Activated naive CD4-positive, alpha-beta T cell treated with anti-CD3 and anti-CD28 coated beads for 36 hours (primary cell): Measurements from ENCODE around the gene DNAH8. TPM values are rescaled to one million over a fixed set of nuclear protein-coding genes. Genes with fewer than 3 reads are reported as not detected.

Experiments used
- CTCF ChIA-PET: fragments of 350-600 bp; sonication (Branson Sonifier 250); formaldehyde crosslinking; loops from one replicate; lab custom pipeline; 2021; ENCODE audit warnings: antibody characterized with exemption; lab: Charles Lee
- DNase-seq: peaks from one replicate; pipeline ENCODE4 v3.0.0-alpha.2; 2020
- H3K27ac Mint-ChIP-seq: one replicate; pipeline ENCODE4 v1.8.0; 2021; ENCODE audit warnings: mild to moderate bottlenecking, mixed read lengths
- H3K27me3 Mint-ChIP-seq: one replicate; pipeline ENCODE4 v1.8.0; 2021; ENCODE audit warnings: low read depth, mixed read lengths
- H3K36me3 Mint-ChIP-seq: one replicate; pipeline ENCODE4 v1.8.0; 2021; ENCODE audit warnings: low read depth, mixed read lengths
- H3K4me1 Mint-ChIP-seq: one replicate; pipeline ENCODE4 v1.8.0; 2021; ENCODE audit warnings: low read depth, mixed read lengths
- H3K4me3 Mint-ChIP-seq: one replicate; pipeline ENCODE4 v1.8.0; 2021; ENCODE audit warnings: mild to moderate bottlenecking, moderate library complexity, mixed read lengths
- H3K9me3 Mint-ChIP-seq: one replicate; pipeline ENCODE4 v1.8.0; 2021; ENCODE audit warnings: mixed read lengths
- intact Hi-C: fragments of 100-400 bp; cut with micrococcal nuclease; formaldehyde crosslinking; loops from one replicate; pipeline ENCODE4 v1.15.1; 2023
- total RNA-seq, 2 experiments: library from RNA; stranded (reverse); gene quantifications; one replicate each; pipeline ENCODE4 v1.2.3, GENCODE V29; 2021

DNAH8 gene
- total RNA-seq, 2 experiments from 2014 or later, result 0.07 to 0.15 TPM

- no peaks in the 10 kb centered on the region for H3K9me3 Mint-ChIP-seq
- no peak for DNase-seq
- H3K27ac Mint-ChIP-seq, result no peak overlapping the region
- CTCF ChIA-PET, result interaction anchor here (0.8 to 3.8 kb wide), 17 partner anchors 9 to 351 kb away, joined by 3 to 42 read pairs (median 4); no protein-coding TSS in a partner anchor
- intact Hi-C loops, result loop anchor here (1.0 kb wide), 1 partner anchor 307 kb away; no protein-coding TSS in a partner anchor
- H3K36me3 Mint-ChIP-seq, result no peaks in the 10 kb centered on the region
- no peak overlapping the region for H3K4me3 Mint-ChIP-seq
- H3K4me1 Mint-ChIP-seq, result no peaks in the 10 kb centered on the region
- H3K27me3 Mint-ChIP-seq, result peaks cover 18% of the 10 kb centered on the region
These were observed 281.6 kb downstream of the DNAH8 start for GRCh38 chr6:38996676-38997075.

- CTCF ChIA-PET, result interaction anchor here (0.8 to 3.8 kb wide), 16 partner anchors 11 to 351 kb away, joined by 3 to 42 read pairs (median 4); no protein-coding TSS in a partner anchor
- Mint-ChIP-seq H3K27ac (no peak overlapping the region), H3K36me3 (no peaks in the 10 kb centered on the region), H3K4me1 (no peaks in the 10 kb centered on the region), H3K9me3 (no peaks in the 10 kb centered on the region), H3K27me3 (peaks cover 19% of the 10 kb centered on the region), H3K4me3 (no peak overlapping the region)
- intact Hi-C loops, result loop anchor here (1.0 kb wide), 1 partner anchor 306 kb away; no protein-coding TSS in a partner anchor
- peak; percentile 56 for DNase-seq
These were observed 282.1 kb downstream of the DNAH8 start for GRCh38 chr6:38997128-38997761.

DNA sequence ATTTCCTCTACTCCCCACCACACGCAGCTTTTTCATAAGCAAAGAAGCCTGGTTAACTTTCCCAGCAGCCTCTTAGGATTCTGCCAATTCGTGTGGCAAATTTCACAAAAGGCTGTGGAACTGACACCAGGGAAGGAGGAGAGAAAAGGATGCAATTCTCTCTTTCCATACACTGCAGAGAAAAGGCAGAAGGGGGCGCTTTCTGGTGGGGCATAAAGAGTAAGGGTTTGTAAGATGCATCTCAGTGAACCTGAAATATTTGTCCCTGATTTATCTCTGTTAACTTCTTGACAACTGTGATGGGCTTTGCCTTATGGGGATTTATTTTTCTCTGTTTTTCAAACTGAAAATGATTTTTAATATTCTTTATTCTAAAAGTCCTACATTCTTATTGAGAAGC lies 288.0 kb downstream of the DNAH8 start:
- Mint-ChIP-seq H3K27ac (no peak overlapping the region), H3K27me3 (peaks cover 19% of the 10 kb centered on the region), H3K36me3 (no peaks in the 10 kb centered on the region), H3K9me3 (no peaks in the 10 kb centered on the region), H3K4me1 (no peaks in the 10 kb centered on the region), H3K4me3 (no peak overlapping the region)
- DNase-seq, result peak; percentile 48
- CTCF ChIA-PET, result interaction anchor here (0.8 to 2.5 kb wide), 5 partner anchors 26 to 307 kb away, joined by 3 to 8 read pairs (median 3); no protein-coding TSS in a partner anchor
- intact Hi-C loops, result loop anchor here (2.0 to 5.0 kb wide), 2 partner anchors 90 to 159 kb away; no protein-coding TSS in a partner anchor

DNA sequence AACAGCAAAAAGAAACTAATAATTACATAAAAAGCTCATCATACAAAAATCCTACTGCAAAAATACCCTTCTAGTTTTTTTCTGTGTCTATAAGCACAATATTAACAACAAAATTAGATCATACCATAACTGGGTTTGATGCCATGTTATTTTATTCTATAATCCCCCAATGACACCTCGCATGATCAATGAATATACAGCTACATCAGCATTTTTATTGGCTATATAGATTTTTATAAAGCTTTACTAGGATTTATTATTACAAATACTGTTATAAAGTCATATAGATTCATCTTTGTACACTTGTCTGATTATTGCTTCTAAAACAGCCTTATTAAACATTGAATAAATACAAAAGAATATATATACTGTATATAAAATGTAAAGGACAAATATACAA lies 288.4 kb downstream of the DNAH8 start:
- H3K27me3 Mint-ChIP-seq, result peaks cover 22% of the 10 kb centered on the region

GRCh38 chr6:39004801-39005200 lies 289.7 kb downstream of the DNAH8 start:
- no peak overlapping the region for H3K4me3 Mint-ChIP-seq
- CTCF ChIA-PET, result interaction anchor here (0.7 to 1.4 kb wide), 2 partner anchors 8 to 17 kb away, joined by 3 read pairs; no protein-coding TSS in a partner anchor
- H3K4me1 Mint-ChIP-seq, result no peaks in the 10 kb centered on the region
- H3K36me3 Mint-ChIP-seq, result no peaks in the 10 kb centered on the region
- intact Hi-C loops, result loop anchor here (5.0 kb wide), 1 partner anchor 158 kb away; no protein-coding TSS in a partner anchor
- H3K27ac Mint-ChIP-seq, result no peak overlapping the region
- peaks cover 22% of the 10 kb centered on the region for H3K27me3 Mint-ChIP-seq
- no peaks in the 10 kb centered on the region for H3K9me3 Mint-ChIP-seq
- DNase-seq, result no peak

More for the DNA sequence above, 288.4 kb downstream of the DNAH8 start:
- H3K36me3 Mint-ChIP-seq, result no peaks in the 10 kb centered on the region
- no peaks in the 10 kb centered on the region for H3K4me1 Mint-ChIP-seq
- intact Hi-C loops, result loop anchor here (2.0 to 5.0 kb wide), 2 partner anchors 89 to 159 kb away; no protein-coding TSS in a partner anchor
- CTCF ChIA-PET, result interaction anchor here (0.8 to 2.5 kb wide), 5 partner anchors 26 to 306 kb away, joined by 3 to 8 read pairs (median 3); no protein-coding TSS in a partner anchor
- no peaks in the 10 kb centered on the region for H3K9me3 Mint-ChIP-seq
- DNase-seq, result no peak
- no peak overlapping the region for H3K4me3 Mint-ChIP-seq
- no peak overlapping the region for H3K27ac Mint-ChIP-seq

GRCh38 chr6:39005774-39006173 lies 290.7 kb downstream of the DNAH8 start:
- CTCF ChIA-PET, result interaction anchor here (1.4 kb wide), 1 partner anchor 9 kb away, joined by 3 read pairs; no protein-coding TSS in a partner anchor
- Mint-ChIP-seq H3K4me1 (no peaks in the 10 kb centered on the region), H3K36me3 (no peaks in the 10 kb centered on the region), H3K27ac (no peak overlapping the region), H3K9me3 (no peaks in the 10 kb centered on the region), H3K4me3 (no peak overlapping the region), H3K27me3 (peaks cover 16% of the 10 kb centered on the region)
- DNase-seq, result no peak
- intact Hi-C loops, result no loop called here

DNA sequence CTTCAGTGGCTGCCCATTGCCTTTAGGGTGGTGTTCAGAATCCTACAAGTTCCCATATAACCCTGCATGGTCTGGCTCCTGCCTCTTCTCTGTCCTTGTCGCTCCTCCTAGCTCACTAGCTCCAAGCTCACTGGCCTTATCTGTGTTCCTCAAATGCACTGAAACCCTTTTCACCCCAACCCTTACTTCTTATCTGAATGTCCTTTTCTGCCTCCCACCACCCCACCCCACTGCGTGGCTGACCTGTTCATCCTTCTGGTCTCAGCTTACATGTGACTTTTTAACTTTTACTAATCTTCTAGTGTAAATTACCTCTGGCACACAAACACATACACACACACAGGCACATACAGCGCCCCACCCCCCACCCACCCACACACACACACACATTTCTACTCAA lies 292.5 kb downstream of the DNAH8 start:
- intact Hi-C loops, result no loop called here
- Mint-ChIP-seq H3K27ac (no peak overlapping the region), H3K4me3 (no peak overlapping the region), H3K36me3 (no peaks in the 10 kb centered on the region), H3K9me3 (no peaks in the 10 kb centered on the region), H3K27me3 (peaks cover 14% of the 10 kb centered on the region), H3K4me1 (no peaks in the 10 kb centered on the region)
- DNase-seq, result no peak
- CTCF ChIA-PET, result interaction anchor here (0.5 to 1.2 kb wide), 2 partner anchors 8 to 186 kb away, joined by 3 to 4 read pairs; no protein-coding TSS in a partner anchor

DNA sequence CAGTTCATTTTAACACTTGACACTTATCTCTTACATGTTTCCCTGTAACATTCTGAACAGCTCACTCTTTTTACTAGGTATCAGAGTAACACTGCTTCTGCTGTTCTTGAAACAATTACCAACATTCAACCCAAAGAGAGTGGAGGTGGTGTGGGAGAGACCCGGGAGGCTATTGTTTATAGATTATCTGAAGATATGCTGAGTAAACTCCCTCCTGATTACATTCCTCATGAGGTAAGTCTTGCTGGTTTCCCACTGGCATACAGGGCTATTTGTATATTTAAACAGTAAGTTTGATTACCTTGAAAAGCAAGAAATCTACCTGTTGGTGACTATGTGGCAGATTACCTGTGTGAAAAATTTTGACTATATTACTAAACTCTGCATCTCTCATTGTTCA lies 293.6 kb downstream of the DNAH8 start:
- H3K36me3 Mint-ChIP-seq, result no peaks in the 10 kb centered on the region
- H3K4me1 Mint-ChIP-seq, result no peaks in the 10 kb centered on the region
- CTCF ChIA-PET, result interaction anchor here (0.6 to 2.0 kb wide), 4 partner anchors 10 to 1084 kb away, joined by 3 to 6 read pairs (median 4); no protein-coding TSS in a partner anchor

GRCh38 chr6:39009476-39009875 lies 294.4 kb downstream of the DNAH8 start:
- no peaks in the 10 kb centered on the region for H3K36me3 Mint-ChIP-seq
- intact Hi-C loops, result no loop called here
- H3K9me3 Mint-ChIP-seq, result no peaks in the 10 kb centered on the region
- no peak overlapping the region for H3K4me3 Mint-ChIP-seq
- DNase-seq, result no peak
- no peaks in the 10 kb centered on the region for H3K4me1 Mint-ChIP-seq
- peaks cover 18% of the 10 kb centered on the region for H3K27me3 Mint-ChIP-seq
- CTCF ChIA-PET, result interaction anchor here (1.1 to 2.0 kb wide), 3 partner anchors 11 to 293 kb away, joined by 3 to 6 read pairs (median 3); no protein-coding TSS in a partner anchor
- H3K27ac Mint-ChIP-seq, result no peak overlapping the region

More for the DNA sequence above, 293.6 kb downstream of the DNAH8 start:
- intact Hi-C loops, result no loop called here
- Mint-ChIP-seq H3K27me3 (peaks cover 16% of the 10 kb centered on the region), H3K4me3 (no peak overlapping the region), H3K9me3 (no peaks in the 10 kb centered on the region), H3K27ac (no peak overlapping the region)
- DNase-seq, result no peak

- CTCF ChIA-PET, result interaction anchor here (0.6 to 1.6 kb wide), 2 partner anchors 9 to 65 kb away, joined by 3 to 4 read pairs; no protein-coding TSS in a partner anchor
- no peak for DNase-seq
- H3K4me1 Mint-ChIP-seq, result no peaks in the 10 kb centered on the region
- H3K27me3 Mint-ChIP-seq, result peaks cover 8% of the 10 kb centered on the region
- intact Hi-C loops, result no loop called here
- no peaks in the 10 kb centered on the region for H3K9me3 Mint-ChIP-seq
- no peaks in the 10 kb centered on the region for H3K36me3 Mint-ChIP-seq
- H3K4me3 Mint-ChIP-seq, result no peak overlapping the region
- H3K27ac Mint-ChIP-seq, result no peak overlapping the region
These were observed 301.9 kb downstream of the DNAH8 start for GRCh38 chr6:39016839-39017546.

DNA sequence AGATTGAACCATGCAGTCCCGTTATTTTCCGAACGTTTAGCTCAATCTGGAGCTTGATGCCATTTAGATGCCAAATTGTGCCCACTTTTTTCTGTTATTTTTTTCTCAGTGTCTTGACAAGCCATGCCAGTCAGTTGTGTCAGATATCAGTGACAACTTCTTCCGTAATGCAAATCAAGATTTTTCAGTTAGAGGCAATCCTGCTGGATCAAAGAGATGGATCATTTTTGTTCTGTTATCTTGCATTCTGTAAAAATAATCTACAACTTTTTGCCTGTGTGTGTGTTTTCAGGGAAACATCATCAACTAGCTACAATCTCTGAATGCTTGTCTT lies 302.4 kb downstream of the DNAH8 start:
- peaks cover 8% of the 10 kb centered on the region for H3K27me3 Mint-ChIP-seq
- DNase-seq, result no peak
- CTCF ChIA-PET, result interaction anchor here (0.6 to 1.6 kb wide), 2 partner anchors 8 to 66 kb away, joined by 3 to 4 read pairs; no protein-coding TSS in a partner anchor

DNA sequence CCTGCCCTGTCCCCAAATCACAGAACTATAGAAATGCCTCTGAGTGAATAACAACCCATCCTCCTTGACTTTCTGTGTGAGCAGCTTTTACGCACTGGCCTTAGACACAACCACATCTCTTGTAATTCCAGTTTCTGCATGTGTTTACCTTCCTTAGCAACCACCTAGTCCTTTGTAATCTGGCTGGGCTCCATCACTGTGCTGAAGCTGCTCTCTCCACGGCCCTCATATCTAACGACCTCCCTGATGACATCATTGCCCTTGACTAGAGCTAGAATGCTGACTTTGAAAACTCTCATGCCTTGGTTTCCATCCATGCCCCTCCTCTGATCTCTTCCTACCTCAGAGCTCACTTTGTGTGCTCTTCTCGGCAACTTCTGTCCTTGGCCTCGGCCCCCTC lies 303.0 kb downstream of the DNAH8 start:
- no peak overlapping the region for H3K27ac Mint-ChIP-seq
- CTCF ChIA-PET, result no interaction called here
- H3K9me3 Mint-ChIP-seq, result no peaks in the 10 kb centered on the region
- intact Hi-C loops, result no loop called here
- H3K4me3 Mint-ChIP-seq, result no peak overlapping the region
- H3K36me3 Mint-ChIP-seq, result no peaks in the 10 kb centered on the region
- peaks cover 8% of the 10 kb centered on the region for H3K27me3 Mint-ChIP-seq
- no peaks in the 10 kb centered on the region for H3K4me1 Mint-ChIP-seq
- no peak for DNase-seq

More for the DNA sequence above, 302.4 kb downstream of the DNAH8 start:
- Mint-ChIP-seq H3K4me1 (no peaks in the 10 kb centered on the region), H3K27ac (no peak overlapping the region), H3K36me3 (no peaks in the 10 kb centered on the region), H3K4me3 (no peak overlapping the region), H3K9me3 (no peaks in the 10 kb centered on the region)
- intact Hi-C loops, result no loop called here
